ENCODE data around the gene FGD1. TPM values are rescaled to one million over a fixed set of nuclear protein-coding genes. Genes with fewer than 3 reads are reported as not detected.
"Not testable (repeated sequence)": the region's sequence is repeated elsewhere in the genome, so short reads cannot be mapped to it uniquely, and the experiment has no call there.

Gene FGD1
- 0.30 TPM for polyA plus RNA-seq (2012; ENCODE audit: missing spikeins)

DNA sequence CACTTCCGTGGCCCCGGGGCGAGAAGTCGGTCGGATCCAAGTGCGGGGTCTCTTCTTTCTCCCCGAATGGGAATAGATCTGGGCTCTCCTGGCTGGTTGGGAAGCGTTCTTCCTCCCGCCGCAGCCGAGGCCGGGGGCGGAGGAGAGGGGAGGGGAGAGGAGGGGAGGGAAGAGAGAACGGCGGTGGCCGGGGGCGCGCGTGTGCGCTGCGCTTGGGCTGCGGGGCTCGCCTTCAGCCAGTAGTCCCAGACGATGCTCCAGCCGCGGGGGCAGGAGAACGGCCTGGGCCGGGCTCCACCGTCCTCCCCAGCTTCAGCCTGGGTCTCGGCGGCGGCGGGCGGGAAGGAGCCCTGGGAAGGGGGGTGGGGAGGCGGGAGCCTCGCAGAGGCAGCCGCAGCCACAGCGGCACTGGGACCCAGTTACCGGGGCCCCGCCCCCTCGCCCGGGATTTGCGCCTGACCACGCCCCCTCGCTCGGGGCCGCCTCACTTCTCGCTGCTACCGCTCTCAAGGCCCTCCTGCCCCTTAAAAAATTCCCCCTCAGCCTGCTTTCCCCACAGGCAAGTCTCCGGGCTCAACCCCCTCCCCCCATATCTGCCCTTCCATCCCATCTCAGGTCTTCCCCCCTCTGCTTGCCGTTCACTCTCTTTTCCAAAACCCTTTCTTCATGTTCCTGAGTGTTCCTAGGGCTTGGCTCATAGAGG is at the start of gene FGD1:
Gene FGD1, minus strand, starts transcription at position 421 of the 703 bp plus-strand sequence. CDS start 802 bp downstream, outside the sequence.
- FAIRE-seq (no peak), DNase-seq (ENCODE audit: insufficient read length) (peak; percentile 39)
- TF ChIP-seq TAF1 (IDR thresholded peaks at IDR 0.05; ENCODE audit: borderline replicate concordance, low read depth, low read length): no peak
- TF ChIP-seq POLR2AphosphoS5 (IDR thresholded peaks at IDR 0.05; ENCODE audit: low read depth, low read length): no peak
- no peak for TF ChIP-seq POLR2A (IDR thresholded peaks at IDR 0.05; ENCODE audit: low read depth, low read length)

DNA sequence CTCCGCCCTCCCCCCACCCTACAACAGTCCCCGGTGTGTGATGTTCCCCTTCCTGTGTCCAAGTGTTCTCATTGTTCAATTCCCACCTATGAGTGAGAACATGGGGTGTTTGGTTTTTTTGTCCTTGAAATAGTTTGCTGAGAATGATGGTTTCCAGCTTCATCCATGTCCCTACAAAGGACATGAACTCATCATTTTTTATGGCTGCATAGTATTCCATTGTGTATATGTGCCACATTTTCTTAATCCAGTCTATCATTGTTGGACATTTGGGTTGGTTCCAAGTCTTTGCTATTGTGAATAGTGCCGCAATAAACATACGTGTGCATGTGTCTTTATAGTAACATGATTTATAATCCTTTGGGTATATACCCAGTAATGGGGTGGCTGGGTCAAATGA is 46.2 kb upstream of the FGD1 start:
- DNase-seq (ENCODE audit: insufficient read length); FAIRE-seq: not testable (repeated sequence)

GRCh38 chrX:54540289-54540688 is 44.3 kb upstream of the FGD1 start:
- TF ChIP-seq POLR2A (IDR thresholded peaks at IDR 0.05; ENCODE audit: low read depth, low read length): no peak
- no peak for TF ChIP-seq POLR2AphosphoS5 (IDR thresholded peaks at IDR 0.05; ENCODE audit: low read depth, low read length)
- no peak for TF ChIP-seq TAF1 (IDR thresholded peaks at IDR 0.05; ENCODE audit: borderline replicate concordance, low read depth, low read length)
- no peak for DNase-seq (ENCODE audit: insufficient read length)
- no peak for FAIRE-seq

DNA sequence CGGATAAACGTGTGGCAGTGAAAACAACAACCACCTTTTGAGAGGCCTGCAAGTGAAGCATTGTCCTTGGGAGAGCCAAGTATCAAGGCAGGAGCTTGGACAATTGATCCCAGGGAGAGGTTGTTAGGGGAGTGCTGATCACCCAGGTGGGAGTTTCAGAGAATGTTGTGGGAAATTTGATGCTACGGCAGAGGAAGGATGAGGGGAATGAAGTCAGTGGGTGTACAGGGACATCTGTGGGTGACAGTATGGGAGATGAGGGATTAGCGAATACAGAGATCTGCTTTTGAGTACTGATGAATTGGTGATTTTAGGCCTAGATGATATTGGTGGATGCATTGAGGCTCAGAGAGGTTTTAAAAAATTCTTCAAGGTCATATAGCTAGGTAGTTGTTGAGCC is 38.2 kb upstream of the FGD1 start:
- TF ChIP-seq POLR2AphosphoS5 (IDR thresholded peaks at IDR 0.05; ENCODE audit: low read depth, low read length): no peak
- TF ChIP-seq POLR2A (IDR thresholded peaks at IDR 0.05; ENCODE audit: low read depth, low read length): no peak
- TF ChIP-seq TAF1 (IDR thresholded peaks at IDR 0.05; ENCODE audit: borderline replicate concordance, low read depth, low read length): no peak
- no peak for FAIRE-seq

GRCh38 chrX:54530357-54530900 is 34.4 kb upstream of the FGD1 start:
- FAIRE-seq (peak; percentile 14), DNase-seq (ENCODE audit: insufficient read length) (no peak)

More for the DNA sequence above, 38.2 kb upstream of the FGD1 start:
- no peak for DNase-seq (ENCODE audit: insufficient read length)

GRCh38 chrX:54529552-54530356 is 33.7 kb upstream of the FGD1 start, which contains the start of gene GNL3L:
TSS of gene GNL3L (plus strand) at chrX:54530219. CDS start at chrX:54532567, 2,348 bp downstream.
- FAIRE-seq: peak; percentile 63
- TF ChIP-seq TAF1 (IDR thresholded peaks at IDR 0.05; ENCODE audit: borderline replicate concordance, low read depth, low read length): peak; percentile 45; the same call in 1 of the 2 replicates
- TF ChIP-seq POLR2A (IDR thresholded peaks at IDR 0.05; ENCODE audit: low read depth, low read length): peak; percentile 76
- peak; percentile 54; the same call in 1 of the 2 replicates for TF ChIP-seq POLR2AphosphoS5 (IDR thresholded peaks at IDR 0.05; ENCODE audit: low read depth, low read length)
- DNase-seq (ENCODE audit: insufficient read length): peak; percentile 54

More at GRCh38 chrX:54530357-54530900, 34.4 kb upstream of the FGD1 start:
- TF ChIP-seq TAF1 (IDR thresholded peaks at IDR 0.05; ENCODE audit: borderline replicate concordance, low read depth, low read length) (no peak), POLR2A (IDR thresholded peaks at IDR 0.05; ENCODE audit: low read depth, low read length) (0 out of 2 replicates have a peak, but pooled peaks have one; percentile 1), POLR2AphosphoS5 (IDR thresholded peaks at IDR 0.05; ENCODE audit: low read depth, low read length) (peak; percentile 26)

GRCh38 chrX:54529151-54529550 is 33.1 kb upstream of the FGD1 start:
- TF ChIP-seq POLR2A (IDR thresholded peaks at IDR 0.05; ENCODE audit: low read depth, low read length) (no peak), TAF1 (IDR thresholded peaks at IDR 0.05; ENCODE audit: borderline replicate concordance, low read depth, low read length) (no peak), POLR2AphosphoS5 (IDR thresholded peaks at IDR 0.05; ENCODE audit: low read depth, low read length) (no peak)
- FAIRE-seq (peak; percentile 80), DNase-seq (ENCODE audit: insufficient read length) (no peak)

DNA sequence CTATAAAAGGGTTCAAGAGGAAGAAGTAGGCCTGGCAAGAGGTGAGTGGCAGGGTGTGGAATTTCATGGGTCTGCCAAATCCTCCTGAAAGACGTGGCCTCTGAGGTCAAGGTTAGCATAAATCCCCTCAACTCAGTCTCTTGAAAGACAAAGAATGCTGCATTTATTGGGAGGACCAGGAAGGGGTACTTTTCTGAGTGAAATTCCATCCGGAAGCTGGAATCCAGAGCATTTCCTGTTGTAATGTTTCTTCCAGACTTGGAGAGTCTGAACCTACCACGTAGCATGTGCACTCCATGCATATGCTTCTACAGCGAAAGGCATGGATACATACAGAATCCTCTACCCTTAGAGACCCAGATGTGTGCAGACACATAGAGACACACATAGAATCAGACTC is 13.4 kb upstream of the FGD1 start:
- FAIRE-seq (no peak), DNase-seq (ENCODE audit: insufficient read length) (no peak)
- TF ChIP-seq POLR2A (IDR thresholded peaks at IDR 0.05; ENCODE audit: low read depth, low read length): no peak
- TF ChIP-seq TAF1 (IDR thresholded peaks at IDR 0.05; ENCODE audit: borderline replicate concordance, low read depth, low read length): no peak
- no peak for TF ChIP-seq POLR2AphosphoS5 (IDR thresholded peaks at IDR 0.05; ENCODE audit: low read depth, low read length)

GRCh38 chrX:54496936-54497335 is 902 bp upstream of the FGD1 start:
- DNase-seq (ENCODE audit: insufficient read length): no peak
- no peak for FAIRE-seq
- TF ChIP-seq POLR2A (IDR thresholded peaks at IDR 0.05; ENCODE audit: low read depth, low read length) (no peak), POLR2AphosphoS5 (IDR thresholded peaks at IDR 0.05; ENCODE audit: low read depth, low read length) (no peak), TAF1 (IDR thresholded peaks at IDR 0.05; ENCODE audit: borderline replicate concordance, low read depth, low read length) (no peak)

DNA sequence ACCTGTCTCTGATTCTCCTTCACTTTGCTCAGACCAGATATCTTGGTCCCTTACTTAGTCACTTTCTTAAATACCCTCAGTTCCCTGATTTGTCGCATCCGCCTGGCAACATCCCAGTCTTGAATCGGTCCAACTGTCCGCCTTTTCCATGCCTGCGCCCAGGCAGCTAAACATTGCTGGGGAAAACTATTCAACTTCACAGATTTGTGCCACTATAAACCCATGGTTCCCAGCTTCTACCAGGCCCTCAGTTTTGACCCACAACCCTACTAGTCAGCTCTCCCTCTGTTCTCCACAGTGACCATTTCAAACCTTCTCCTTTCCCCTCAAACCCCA is 451 bp upstream of the FGD1 start:
- TF ChIP-seq POLR2AphosphoS5 (IDR thresholded peaks at IDR 0.05; ENCODE audit: low read depth, low read length): no peak

DNA sequence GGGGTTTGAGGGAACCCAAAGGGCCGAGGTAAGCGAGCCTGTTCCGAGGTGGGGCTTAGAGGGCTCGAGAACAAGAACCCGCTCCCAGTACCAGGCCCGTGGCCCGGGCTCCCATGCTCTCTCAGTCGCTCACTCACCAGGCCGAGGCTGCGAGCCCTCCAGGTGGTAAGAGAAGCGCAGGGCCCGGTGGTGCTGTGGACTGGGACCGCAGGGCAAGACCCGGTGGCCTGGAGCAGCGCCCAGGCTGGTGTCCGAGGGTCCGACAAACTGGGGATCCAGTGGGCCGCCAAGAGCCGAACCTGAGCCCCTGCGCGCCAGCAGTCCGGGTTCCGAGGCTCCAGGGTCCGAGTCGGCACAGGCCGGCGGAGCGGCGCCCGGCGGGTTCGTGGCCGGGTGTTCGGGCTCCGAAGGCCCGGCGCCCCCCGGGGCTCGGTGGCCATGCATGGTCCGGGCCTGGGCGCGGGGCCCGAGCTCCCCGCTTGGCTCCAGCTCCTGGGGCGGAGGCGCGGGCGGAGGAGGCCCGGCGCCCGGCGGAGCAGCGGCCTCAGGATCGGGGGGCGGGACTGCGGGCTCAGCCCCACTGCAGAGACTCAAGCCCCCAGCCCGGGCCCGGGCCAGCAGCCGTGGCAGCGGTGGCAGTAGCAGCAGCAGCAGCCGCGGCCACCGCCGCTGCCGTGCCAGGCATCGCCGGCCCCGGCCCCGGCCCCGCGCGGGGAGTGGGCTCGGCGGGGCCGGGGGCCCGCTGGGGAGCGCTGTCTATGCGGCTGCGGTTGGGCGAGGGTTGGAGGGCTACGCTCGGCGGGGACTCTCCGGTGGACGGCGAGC is 833 bp downstream of the FGD1 start:
- TF ChIP-seq TAF1 (IDR thresholded peaks at IDR 0.05; ENCODE audit: borderline replicate concordance, low read depth, low read length): no peak
- TF ChIP-seq POLR2AphosphoS5 (IDR thresholded peaks at IDR 0.05; ENCODE audit: low read depth, low read length): no peak
- no peak for TF ChIP-seq POLR2A (IDR thresholded peaks at IDR 0.05; ENCODE audit: low read depth, low read length)
- FAIRE-seq (no peak), DNase-seq (ENCODE audit: insufficient read length) (no peak)

More for the DNA sequence above, 451 bp upstream of the FGD1 start:
- DNase-seq (ENCODE audit: insufficient read length): no peak
- FAIRE-seq: no peak
